K562 (cell line): ENCODE measurements around the gene MDH1B. TPM values are rescaled to one million over a fixed set of nuclear protein-coding genes. Genes with fewer than 3 reads are reported as not detected.

Experiments used
- BHLHE40 ChIP-seq: IDR thresholded peaks from 2 replicates; pipeline ENCODE4 v1.6.1; 2011; ENCODE audit warnings: low read length, improper control_type of control experiment
- CBX1 ChIP-seq: sonication (generic); IDR thresholded peaks from 2 replicates; pipeline ENCODE4 v1.6.1; 2016; ENCODE audit warnings: antibody characterized with exemption, low read depth, mild to moderate bottlenecking
- CTBP1 ChIP-seq: fragments of 450-650 bp; IDR thresholded peaks from 2 replicates; pipeline ENCODE4 v1.6.1; 2016; ENCODE audit warnings: borderline replicate concordance
- E4F1 ChIP-seq: fragments of 250-450 bp; sonication (Bioruptor Pico); IDR thresholded peaks from 2 replicates; pipeline ENCODE4 v1.5.0; 2021; ENCODE audit warnings: mild to moderate bottlenecking, borderline replicate concordance
- FOXO4 ChIP-seq: fragments of 450-650 bp; formaldehyde crosslinking; IDR thresholded peaks from 2 replicates; pipeline ENCODE4 v1.4.0; 2020; ENCODE audit warnings: mild to moderate bottlenecking, moderate library complexity
- GATAD2B ChIP-seq: fragments of 450-650 bp; IDR thresholded peaks from 2 replicates; pipeline ENCODE4 v1.6.1; 2017; ENCODE audit warnings: mild to moderate bottlenecking, borderline replicate concordance
- GMEB1 ChIP-seq: fragments of 250-450 bp; sonication (Bioruptor Pico); IDR thresholded peaks from 2 replicates; pipeline ENCODE4 v1.4.0; 2020; ENCODE audit warnings: mild to moderate bottlenecking
- HMG20B ChIP-seq: fragments of 250-450 bp; sonication (Bioruptor Pico); IDR thresholded peaks from 2 replicates; pipeline ENCODE4 v1.5.0; 2021; ENCODE audit warnings: mild to moderate bottlenecking
- HMGXB4 ChIP-seq: sonication (generic); formaldehyde crosslinking; IDR thresholded peaks from 2 replicates; pipeline ENCODE4 v1.8.1; 2023; ENCODE audit warnings: mild to moderate bottlenecking, missing genetic modification reagents
- NFIC ChIP-seq: fragments of 450-650 bp; IDR thresholded peaks from 2 replicates; pipeline ENCODE4 v1.6.1; 2017; ENCODE audit warnings: mild to moderate bottlenecking, inconsistent platforms
- PREB ChIP-seq: sonication (generic); formaldehyde crosslinking; IDR thresholded peaks from 2 replicates; pipeline ENCODE4 v1.8.1; 2023; ENCODE audit warnings: mild to moderate bottlenecking, missing genetic modification reagents
- SMAD2 ChIP-seq: fragments of 150-350 bp; IDR thresholded peaks from 2 replicates; pipeline ENCODE4 v1.6.1; 2014; ENCODE audit warnings: low read depth, mild to moderate bottlenecking, low read length
- ZKSCAN3 ChIP-seq: fragments of 250-450 bp; sonication (Bioruptor Pico); IDR thresholded peaks from 2 replicates; pipeline ENCODE4 v1.4.0; 2020
- ZNF639 ChIP-seq, 2 experiments: fragments of 200-800 bp in 1 of 2; sonication (Bioruptor generic) in 1 of 2; sonication (generic) in 1 of 2; formaldehyde crosslinking in 1 of 2; IDR thresholded peaks in 1 of 2; conservative IDR thresholded peaks in 1 of 2; 2 replicates each; pipeline versions ENCODE4 v1.5.0 to v1.6.1; 2016 to 2020; ENCODE audit warnings: missing compliant biosample characterization in 1 of 2, missing genetic modification characterization in 1 of 2, missing genetic modification reagents in 1 of 2
- polyA plus RNA-seq, 8 experiments: library from polyadenylated mRNA; depleted of rRNA in 4 of 8; stranded (reverse) in 5 of 8; unstranded in 3 of 8; fragments of >200 nt; fragmentation: Nextera tagmentation in 2 of 8; fragmentation: Illumina TruSeq in 1 of 8; extraction: Ambion mirVana in 2 of 8; extraction: Trizol in 1 of 8; gene quantifications; 2 replicates each; pipeline versions ENCODE4 v1.2.1 to v1.2.3, GENCODE V29; 2011 to 2014; ENCODE audit warnings: inconsistent platforms in 1 of 8, missing spikeins in 1 of 8
- total RNA-seq, 7 experiments: library from RNA; depleted of rRNA in 6 of 7; stranded (reverse); fragments of >200 nt in 6 of 7; fragmentation: Illumina TruSeq in 2 of 7; extraction: Trizol in 2 of 7; gene quantifications; 2 replicates each; pipeline versions ENCODE4 v1.2.1 to v1.2.3, GENCODE V29; 2011 to 2021; ENCODE audit warnings: low replicate concordance in 1 of 7

Gene MDH1B
- total and polyA plus RNA-seq, 9 of the 15 experiments (the other 6 are each of a cell fraction or from before 2014, with no cell fraction given): 0.06 to 0.16 (median 0.14) TPM; not detected in 5

- TF ChIP-seq PREB (CRISPR knock-in tag): no peak
- TF ChIP-seq E4F1 (CRISPR knock-in tag): no peak
- TF ChIP-seq SMAD2: no peak
- TF ChIP-seq FOXO4: no peak
- no peak for TF ChIP-seq BHLHE40
- TF ChIP-seq ZNF639 (CRISPR knock-in tag; conservative IDR thresholded peaks at IDR 0.05 in 1 of 2, IDR thresholded peaks at IDR 0.05 in 1 of 2): no peak
- no peak for TF ChIP-seq CTBP1
- no peak for TF ChIP-seq HMGXB4 (CRISPR knock-in tag)
- no peak for TF ChIP-seq HMG20B (CRISPR knock-in tag)
- TF ChIP-seq NFIC: no peak
- no peak for TF ChIP-seq ZKSCAN3 (CRISPR knock-in tag)
- no peak for TF ChIP-seq GATAD2B
- TF ChIP-seq CBX1: no peak
- TF ChIP-seq GMEB1 (CRISPR knock-in tag): no peak
Measured at GRCh38 chr2:206756816-206757215, 8.3 kb downstream of the MDH1B start (continued).
